ENCODE results near the gene ARMC10. TPM values are rescaled to one million over a fixed set of nuclear protein-coding genes. Genes with fewer than 3 reads are reported as not detected.
A peak's percentile ranks its signal among the peaks of the same experiment; 100 is the strongest.

ARMC10 gene
- total and polyA plus RNA-seq, 2 experiments from 2014 or later = 43.4 to 48.2 TPM

DNA sequence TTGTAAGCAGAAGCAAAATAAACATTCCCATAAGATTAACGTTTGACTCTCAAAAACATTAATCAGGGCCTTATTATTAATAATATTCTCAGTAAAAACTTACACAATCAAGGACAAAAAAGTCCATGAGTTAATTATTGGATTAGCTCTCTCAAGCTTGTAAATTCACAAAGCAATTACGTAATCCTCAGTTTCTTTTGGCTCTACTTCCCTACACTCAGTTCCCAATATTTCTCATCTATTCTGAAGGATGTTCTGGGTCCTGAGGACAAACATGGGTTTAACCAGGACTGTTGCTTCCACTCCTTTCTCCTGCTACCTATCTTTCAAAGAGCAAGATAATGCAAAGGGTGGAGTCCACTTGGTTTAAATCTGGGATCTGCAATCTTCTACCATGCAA, 15.5 kb upstream of the ARMC10 start (continued):
- TF ChIP-seq STAT1 (IDR thresholded peaks at IDR 0.05; ENCODE audit: unreplicated experiment) = no peak

GRCh38 chr7:103063895-103064294, 11.0 kb upstream of the ARMC10 start:
- Histone ChIP-seq H4K20me1 (replicated peaks; ENCODE audit: insufficient read depth) (no peaks in the 10 kb centered on the region), H3K36me3 (ENCODE audit: insufficient read depth) (no peaks in the 10 kb centered on the region), H3K27me3 (ENCODE audit: insufficient read depth) (no peaks in the 10 kb centered on the region), H2AFZ (no peak overlapping the region), H3F3A (replicated peaks; ENCODE audit: low read depth) (no peaks in the 10 kb centered on the region), H3K27ac (ENCODE audit: low read depth) (no peak overlapping the region), H3K4me1 (ENCODE audit: insufficient read depth) (0 out of 2 replicates have a peak, but pooled peaks cover 5% of the 10 kb centered on the region), H3K4me2 (no peak overlapping the region), H3K79me2 (replicated peaks; ENCODE audit: insufficient read depth) (no peaks in the 10 kb centered on the region), H3K9me2 (ENCODE audit: insufficient read depth) (no peaks in the 10 kb centered on the region), H3K4me3 (no peak overlapping the region)
- Mint-ChIP-seq H3K27ac (no peak overlapping the region), H3K9me3 (peaks cover 12% of the 10 kb centered on the region), H3K4me1 (no peaks in the 10 kb centered on the region; the same call in 1 of the 3 replicates), H3K4me3 (no peak overlapping the region), H3K36me3 (ENCODE audit: low read depth) (peaks cover 10% of the 10 kb centered on the region), H3K27me3 (ENCODE audit: insufficient read depth, low read depth, poor library complexity) (no peaks in the 10 kb centered on the region)
- TF ChIP-seq, protein P1, sequence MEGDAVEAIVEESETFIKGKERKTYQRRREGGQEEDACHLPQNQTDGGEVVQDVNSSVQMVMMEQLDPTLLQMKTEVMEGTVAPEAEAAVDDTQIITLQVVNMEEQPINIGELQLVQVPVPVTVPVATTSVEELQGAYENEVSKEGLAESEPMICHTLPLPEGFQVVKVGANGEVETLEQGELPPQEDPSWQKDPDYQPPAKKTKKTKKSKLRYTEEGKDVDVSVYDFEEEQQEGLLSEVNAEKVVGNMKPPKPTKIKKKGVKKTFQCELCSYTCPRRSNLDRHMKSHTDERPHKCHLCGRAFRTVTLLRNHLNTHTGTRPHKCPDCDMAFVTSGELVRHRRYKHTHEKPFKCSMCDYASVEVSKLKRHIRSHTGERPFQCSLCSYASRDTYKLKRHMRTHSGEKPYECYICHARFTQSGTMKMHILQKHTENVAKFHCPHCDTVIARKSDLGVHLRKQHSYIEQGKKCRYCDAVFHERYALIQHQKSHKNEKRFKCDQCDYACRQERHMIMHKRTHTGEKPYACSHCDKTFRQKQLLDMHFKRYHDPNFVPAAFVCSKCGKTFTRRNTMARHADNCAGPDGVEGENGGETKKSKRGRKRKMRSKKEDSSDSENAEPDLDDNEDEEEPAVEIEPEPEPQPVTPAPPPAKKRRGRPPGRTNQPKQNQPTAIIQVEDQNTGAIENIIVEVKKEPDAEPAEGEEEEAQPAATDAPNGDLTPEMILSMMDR (conservative IDR thresholded peaks at IDR 0.05; ENCODE audit: low read depth in 2 of 2) = peak; percentile 10 to 30; a peak in 2 of 4 replicates
- TF ChIP-seq, protein P2, sequence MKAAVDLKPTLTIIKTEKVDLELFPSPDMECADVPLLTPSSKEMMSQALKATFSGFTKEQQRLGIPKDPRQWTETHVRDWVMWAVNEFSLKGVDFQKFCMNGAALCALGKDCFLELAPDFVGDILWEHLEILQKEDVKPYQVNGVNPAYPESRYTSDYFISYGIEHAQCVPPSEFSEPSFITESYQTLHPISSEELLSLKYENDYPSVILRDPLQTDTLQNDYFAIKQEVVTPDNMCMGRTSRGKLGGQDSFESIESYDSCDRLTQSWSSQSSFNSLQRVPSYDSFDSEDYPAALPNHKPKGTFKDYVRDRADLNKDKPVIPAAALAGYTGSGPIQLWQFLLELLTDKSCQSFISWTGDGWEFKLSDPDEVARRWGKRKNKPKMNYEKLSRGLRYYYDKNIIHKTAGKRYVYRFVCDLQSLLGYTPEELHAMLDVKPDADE (IDR thresholded peaks at IDR 0.05) = no peak
- ATAC-seq (peak; percentile 49), DNase-seq (ENCODE audit: low spot score) (peak; percentile 57)

DNA sequence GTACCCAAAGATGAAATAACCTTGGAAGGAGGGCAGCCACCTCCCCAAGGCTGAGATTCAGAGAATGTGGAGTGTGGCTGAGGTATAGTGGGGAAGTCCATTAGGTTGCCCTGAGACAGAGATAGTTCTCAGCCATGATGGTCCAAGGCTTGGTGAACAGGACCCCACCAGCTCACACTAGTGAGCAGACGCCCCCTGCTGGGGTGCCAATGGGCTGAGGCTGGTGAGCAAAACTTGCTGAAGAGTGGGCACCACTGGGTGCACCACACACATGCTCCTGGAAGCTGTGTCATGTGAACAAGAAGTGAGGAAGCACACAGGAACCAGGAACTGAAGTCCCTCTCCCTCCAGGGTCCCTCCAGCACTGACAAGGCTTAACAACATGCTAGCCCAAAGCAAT, 9.3 kb upstream of the ARMC10 start:
- H3K4me1 Mint-ChIP-seq = no peaks in the 10 kb centered on the region; the same call in 1 of the 3 replicates
- ATAC-seq = peak; percentile 79

More for the DNA sequence above, 9.3 kb upstream of the ARMC10 start:
- Histone ChIP-seq H3K4me3 (no peak overlapping the region), H3K4me2 (no peak overlapping the region), H3K27me3 (ENCODE audit: insufficient read depth) (no peaks in the 10 kb centered on the region), H3K4me1 (ENCODE audit: insufficient read depth) (0 out of 2 replicates have a peak, but pooled peaks cover 5% of the 10 kb centered on the region), H3F3A (replicated peaks; ENCODE audit: low read depth) (no peaks in the 10 kb centered on the region), H3K27ac (ENCODE audit: low read depth) (no peak overlapping the region), H3K79me2 (replicated peaks; ENCODE audit: insufficient read depth) (no peaks in the 10 kb centered on the region), H3K9me2 (ENCODE audit: insufficient read depth) (no peaks in the 10 kb centered on the region), H2AFZ (no peak overlapping the region), H4K20me1 (replicated peaks; ENCODE audit: insufficient read depth) (no peaks in the 10 kb centered on the region), H3K36me3 (ENCODE audit: insufficient read depth) (no peaks in the 10 kb centered on the region)
- H3K27ac Mint-ChIP-seq = no peak overlapping the region
- DNase-seq (ENCODE audit: low spot score) = peak; percentile 74
- TF ChIP-seq, protein P2 (IDR thresholded peaks at IDR 0.05) = no peak
- TF ChIP-seq, protein P1 (conservative IDR thresholded peaks at IDR 0.05; ENCODE audit: low read depth in 2 of 2) = peak; percentile 59 to 83
- peaks cover 22% of the 10 kb centered on the region for H3K9me3 Mint-ChIP-seq
- H3K36me3 Mint-ChIP-seq (ENCODE audit: low read depth) = peaks cover 13% of the 10 kb centered on the region
- no peaks in the 10 kb centered on the region for H3K27me3 Mint-ChIP-seq (ENCODE audit: insufficient read depth, low read depth, poor library complexity)
- H3K4me3 Mint-ChIP-seq = no peak overlapping the region
